GM19395 (cell line): Measurements from ENCODE around the gene XAGE1A.
"Not testable (repeated sequence)": the region's sequence is repeated elsewhere in the genome, so short reads cannot be mapped to it uniquely, and the experiment has no call there.

Source experiments
- ATAC-seq: cut with Tn5 transposase; IDR thresholded peaks from one replicate; pipeline ENCODE4 v1.9.1; 2021; ENCODE audit warnings: mild to moderate bottlenecking, moderate library complexity; ENCODE audit not compliant: unreplicated experiment

XAGE1A gene

GRCh38 chrX:52495545-52496418 is at the start of gene XAGE1A:
TSS of gene XAGE1A (plus strand) at chrX:52495808. CDS start at chrX:52497362, 1,554 bp downstream.
- ATAC-seq = not testable (repeated sequence)

- not testable (repeated sequence) for ATAC-seq
Observed at GRCh38 chrX:52452031-52452430, 43.6 kb upstream of the XAGE1A start.

- not testable (repeated sequence) for ATAC-seq
Observed at GRCh38 chrX:52471301-52471700, 24.3 kb upstream of the XAGE1A start.

GRCh38 chrX:52496419-52496772 is 788 bp downstream of the XAGE1A start:
- ATAC-seq = not testable (repeated sequence)

GRCh38 chrX:52501362-52501761 is 5.8 kb downstream of the XAGE1A start:
- not testable (repeated sequence) for ATAC-seq

GRCh38 chrX:52504551-52504950 is 8.9 kb downstream of the XAGE1A start:
- no peak for ATAC-seq

- ATAC-seq = no peak
Observed at GRCh38 chrX:52507331-52507730, 11.7 kb downstream of the XAGE1A start.

GRCh38 chrX:52509916-52510315 is 14.3 kb downstream of the XAGE1A start:
- no peak for ATAC-seq

GRCh38 chrX:52511126-52511525 is 15.5 kb downstream of the XAGE1A start:
- not testable (repeated sequence) for ATAC-seq

- ATAC-seq = not testable (repeated sequence)
Observed at GRCh38 chrX:52516110-52516986, 20.7 kb downstream of the XAGE1A start.

GRCh38 chrX:52516987-52517325 is 21.3 kb downstream of the XAGE1A start, which contains the start of gene XAGE1B:
TSS of gene XAGE1B (minus strand) at chrX:52517063. CDS start at chrX:52515527, 1,536 bp downstream.
- ATAC-seq = not testable (repeated sequence)

GRCh38 chrX:52541051-52541450 is 45.4 kb downstream of the XAGE1A start:
- ATAC-seq = not testable (repeated sequence)

GRCh38 chrX:52542311-52542710 is 46.7 kb downstream of the XAGE1A start:
- ATAC-seq = no peak

GRCh38 chrX:52544147-52544840 is 48.7 kb downstream of the XAGE1A start:
- no peak for ATAC-seq

- ATAC-seq = not testable (repeated sequence)
Observed at GRCh38 chrX:52548769-52549168, 53.2 kb downstream of the XAGE1A start.
